ENCODE data around the gene RELL1. TPM values are rescaled to one million over a fixed set of nuclear protein-coding genes. Genes with fewer than 3 reads are reported as not detected.
A peak's percentile ranks its signal among the peaks of the same experiment; 100 is the strongest.

Gene RELL1
- polyA plus RNA-seq, 1 donor from 2014 or later: 0.86 TPM

DNA sequence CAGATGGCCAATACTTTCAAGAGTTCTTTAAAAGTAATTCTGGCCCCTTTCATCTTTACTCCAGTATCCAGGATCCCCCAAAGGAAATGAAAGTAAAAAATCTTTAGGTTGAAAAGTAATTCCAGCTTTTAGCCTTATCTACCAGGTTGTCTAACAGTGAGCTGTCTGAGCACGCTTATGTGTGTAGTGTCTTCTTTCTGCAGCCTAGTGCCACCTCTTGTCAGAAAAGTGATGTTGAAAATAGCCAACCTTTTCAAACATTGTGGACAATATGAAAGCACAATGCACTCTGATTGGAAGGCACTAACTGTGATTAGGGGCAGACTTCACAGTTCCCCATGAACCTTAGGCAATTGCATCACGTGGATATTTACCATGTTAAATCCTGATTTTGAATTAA lies 92.1 kb downstream of the RELL1 start:
- H3K27me3 Mint-ChIP-seq: peaks cover 2% of the 10 kb centered on the region
- H3K9me3 Mint-ChIP-seq: no peaks in the 10 kb centered on the region
- no peak overlapping the region for H3K27ac Mint-ChIP-seq

DNA sequence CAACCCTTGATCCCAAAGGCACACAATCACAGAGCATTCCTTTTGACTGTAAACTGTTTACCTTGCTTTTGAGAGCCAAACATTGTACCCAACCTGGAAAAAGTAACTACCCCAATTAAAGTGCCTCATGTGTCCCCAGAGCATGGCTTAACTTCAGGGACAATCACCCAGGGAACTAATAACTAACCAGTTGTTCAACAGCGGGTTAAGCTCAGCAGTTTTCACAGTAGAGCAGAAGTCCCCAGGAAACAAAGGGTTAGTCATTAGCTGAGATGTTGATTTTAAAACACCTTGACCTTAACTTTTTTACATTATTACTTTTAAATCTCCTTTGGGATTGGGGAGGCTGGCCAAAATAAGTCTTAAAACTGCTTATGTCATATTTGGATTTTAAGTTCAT lies 94.8 kb downstream of the RELL1 start:
- H3K4me1 Mint-ChIP-seq: no peaks in the 10 kb centered on the region
- H3K27ac Mint-ChIP-seq: no peak overlapping the region
- peaks cover 8% of the 10 kb centered on the region for H3K27me3 Mint-ChIP-seq
- H3K4me3 Mint-ChIP-seq: no peak overlapping the region
- H3K9me3 Mint-ChIP-seq: no peaks in the 10 kb centered on the region
- H3K36me3 Mint-ChIP-seq: no peaks in the 10 kb centered on the region

More for the DNA sequence above, 92.1 kb downstream of the RELL1 start:
- H3K36me3 Mint-ChIP-seq: no peaks in the 10 kb centered on the region
- no peak overlapping the region for H3K4me3 Mint-ChIP-seq
- no peaks in the 10 kb centered on the region for H3K4me1 Mint-ChIP-seq

DNA sequence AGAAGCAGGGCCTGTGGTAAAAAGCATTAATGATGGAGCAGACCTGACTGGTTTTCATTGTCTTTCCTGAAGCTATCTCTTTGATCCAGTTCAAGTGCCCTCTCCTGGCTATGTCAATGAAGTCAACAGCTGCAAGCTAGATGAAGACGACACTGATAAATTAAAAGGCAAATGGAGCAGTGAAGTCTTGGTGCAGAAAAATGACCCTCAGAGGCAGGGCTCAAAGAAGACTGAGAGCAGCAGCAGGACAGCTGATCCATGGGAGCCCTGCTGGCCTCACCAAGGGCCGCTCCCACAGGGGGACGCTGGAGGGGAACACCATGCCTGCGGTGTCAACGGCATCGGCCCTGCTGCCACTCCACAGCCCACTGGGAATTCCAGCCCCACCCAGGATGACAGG lies 96.2 kb downstream of the RELL1 start:
- peaks cover 9% of the 10 kb centered on the region for H3K27me3 Mint-ChIP-seq
- no peaks in the 10 kb centered on the region for H3K9me3 Mint-ChIP-seq
- no peak overlapping the region for H3K4me3 Mint-ChIP-seq
- H3K27ac Mint-ChIP-seq: no peak overlapping the region
- no peaks in the 10 kb centered on the region for H3K4me1 Mint-ChIP-seq
- no peaks in the 10 kb centered on the region for H3K36me3 Mint-ChIP-seq

DNA sequence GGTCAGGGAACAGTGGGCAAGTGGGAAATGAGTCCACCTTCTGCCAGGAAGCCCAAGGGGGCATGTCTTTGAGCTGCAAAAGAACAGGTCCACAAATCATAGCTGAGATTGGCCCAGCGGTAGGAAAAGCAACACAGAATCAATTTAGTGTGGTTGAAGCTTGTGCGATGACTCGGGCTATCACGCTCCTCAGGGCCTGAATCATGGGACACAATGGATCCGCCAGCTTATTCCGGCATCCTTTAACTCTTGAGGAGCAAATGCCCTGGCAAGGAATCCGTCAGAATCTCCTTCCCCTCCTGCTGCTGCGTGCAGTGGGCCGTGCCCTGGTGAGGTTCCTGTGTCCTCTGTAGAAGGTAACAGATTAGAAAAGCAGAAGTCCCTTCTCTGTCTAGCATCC lies 98.0 kb downstream of the RELL1 start:
- no peaks in the 10 kb centered on the region for H3K4me1 Mint-ChIP-seq
- H3K36me3 Mint-ChIP-seq: no peaks in the 10 kb centered on the region
- H3K9me3 Mint-ChIP-seq: no peaks in the 10 kb centered on the region
- H3K27ac Mint-ChIP-seq: peak overlapping the region in 1 of 3 donors; percentile 71
- H3K27me3 Mint-ChIP-seq: peaks cover 15% of the 10 kb centered on the region
- H3K4me3 Mint-ChIP-seq: no peak overlapping the region

DNA sequence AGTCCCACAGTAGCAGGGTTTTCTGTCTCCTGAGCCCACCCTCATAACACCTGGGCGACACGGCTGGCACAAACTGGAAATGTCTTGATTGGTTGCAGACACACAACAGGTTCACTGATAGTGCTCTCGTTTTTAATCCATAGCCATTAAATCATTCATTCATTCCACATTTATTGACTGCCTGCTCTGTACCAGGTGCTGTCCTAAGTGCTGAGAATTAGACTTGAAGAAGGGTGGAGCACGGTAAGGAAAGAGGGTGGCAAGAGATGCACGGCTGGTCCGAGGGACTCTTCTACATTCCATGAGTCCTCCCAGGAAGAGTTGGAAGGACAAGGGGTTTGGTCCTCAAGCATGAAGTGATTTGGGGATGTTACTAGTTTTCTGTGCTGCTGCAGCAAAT lies 100.0 kb downstream of the RELL1 start:
- H3K4me3 Mint-ChIP-seq: no peak overlapping the region
- no peaks in the 10 kb centered on the region for H3K36me3 Mint-ChIP-seq
- peaks cover 0 to 2% (median 0%) of the 10 kb centered on the region in 3 donors for H3K9me3 Mint-ChIP-seq
- H3K27ac Mint-ChIP-seq: no peak overlapping the region
- no peaks in the 10 kb centered on the region for H3K4me1 Mint-ChIP-seq
- peaks cover 18% of the 10 kb centered on the region for H3K27me3 Mint-ChIP-seq

DNA sequence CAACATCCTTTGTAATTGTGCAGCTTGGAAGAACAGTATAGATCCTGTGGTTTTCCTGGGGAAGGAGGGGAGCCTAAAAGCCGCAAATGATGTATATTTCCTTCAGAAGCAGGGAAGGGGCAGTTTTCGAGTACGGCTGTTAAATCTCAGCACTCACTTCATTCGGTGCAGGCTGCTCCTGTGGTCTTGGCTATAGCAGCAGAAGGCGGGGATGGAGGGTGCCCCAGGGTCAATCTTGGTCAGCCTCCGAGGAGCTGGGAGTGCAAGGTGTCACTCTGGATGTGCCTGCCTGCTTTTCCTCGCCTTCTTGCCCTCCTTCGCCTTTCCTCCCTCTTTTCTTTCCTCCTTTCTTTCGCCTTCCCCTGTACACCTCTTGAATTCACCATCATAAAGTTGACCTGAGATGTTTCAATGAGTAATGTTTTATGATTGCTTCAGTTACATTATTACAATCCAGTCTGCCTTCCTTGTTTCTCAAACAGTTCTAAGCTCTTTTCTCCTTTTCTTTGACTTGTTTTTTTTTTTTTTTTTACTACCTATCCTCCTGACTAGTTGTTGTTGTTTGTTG lies 101.6 kb downstream of the RELL1 start:
- Mint-ChIP-seq H3K36me3 (peaks cover 4% of the 10 kb centered on the region), H3K9me3 (peaks cover 2 to 9% (median 8%) of the 10 kb centered on the region in 3 donors), H3K27ac (no peak overlapping the region), H3K4me1 (no peaks in the 10 kb centered on the region), H3K4me3 (no peak overlapping the region), H3K27me3 (peaks cover 25% of the 10 kb centered on the region)

DNA sequence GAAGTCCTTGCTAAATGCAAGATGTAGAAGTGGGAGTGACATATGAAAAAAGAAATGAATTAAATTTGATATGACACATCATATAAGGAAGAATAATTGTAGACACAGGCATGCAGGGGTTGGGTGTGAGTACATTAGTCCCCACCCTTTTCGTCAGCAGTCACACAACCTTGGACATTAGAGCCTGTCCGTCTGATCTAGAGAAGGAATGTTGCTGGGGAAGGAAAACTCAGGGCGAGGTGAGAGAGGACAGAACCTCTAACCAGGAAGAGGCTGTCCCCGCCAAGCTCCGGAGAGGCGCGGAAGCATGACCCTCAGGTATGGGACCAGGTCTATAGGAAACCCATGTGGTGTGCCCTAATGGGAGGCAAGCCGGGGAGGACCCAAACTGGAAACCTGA lies 102.1 kb downstream of the RELL1 start:
- Mint-ChIP-seq H3K27ac (peak overlapping the region in 1 of 3 donors; percentile 42), H3K27me3 (peaks cover 25% of the 10 kb centered on the region)

DNA sequence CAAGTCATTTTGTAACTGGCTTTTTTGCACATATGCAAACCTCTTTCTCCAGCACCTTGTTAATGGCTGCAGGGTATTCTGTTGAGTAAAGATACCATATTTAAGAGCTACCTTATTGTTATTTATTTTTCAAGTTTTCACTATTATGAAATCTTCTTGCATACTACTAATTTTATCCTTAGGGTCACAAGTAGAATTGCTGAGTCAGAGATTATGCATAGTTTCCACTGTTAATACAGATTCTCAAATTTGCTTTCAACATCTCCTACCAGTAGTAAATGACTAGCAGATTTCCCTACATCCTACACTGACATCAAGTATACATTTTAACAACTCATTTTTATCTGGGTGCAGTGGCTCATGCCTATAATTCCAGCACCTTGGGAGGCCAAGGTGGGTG lies 112.6 kb downstream of the RELL1 start:
- Mint-ChIP-seq H3K27ac (no peak overlapping the region), H3K27me3 (no peaks in the 10 kb centered on the region), H3K4me3 (no peak overlapping the region), H3K36me3 (peaks cover 3% of the 10 kb centered on the region), H3K9me3 (peaks cover 0 to 5% (median 0%) of the 10 kb centered on the region in 3 donors), H3K4me1 (no peaks in the 10 kb centered on the region)

More for the DNA sequence above, 102.1 kb downstream of the RELL1 start:
- Mint-ChIP-seq H3K4me1 (no peaks in the 10 kb centered on the region), H3K36me3 (peaks cover 4% of the 10 kb centered on the region), H3K9me3 (peaks cover 3 to 13% (median 10%) of the 10 kb centered on the region in 3 donors), H3K4me3 (no peak overlapping the region)

DNA sequence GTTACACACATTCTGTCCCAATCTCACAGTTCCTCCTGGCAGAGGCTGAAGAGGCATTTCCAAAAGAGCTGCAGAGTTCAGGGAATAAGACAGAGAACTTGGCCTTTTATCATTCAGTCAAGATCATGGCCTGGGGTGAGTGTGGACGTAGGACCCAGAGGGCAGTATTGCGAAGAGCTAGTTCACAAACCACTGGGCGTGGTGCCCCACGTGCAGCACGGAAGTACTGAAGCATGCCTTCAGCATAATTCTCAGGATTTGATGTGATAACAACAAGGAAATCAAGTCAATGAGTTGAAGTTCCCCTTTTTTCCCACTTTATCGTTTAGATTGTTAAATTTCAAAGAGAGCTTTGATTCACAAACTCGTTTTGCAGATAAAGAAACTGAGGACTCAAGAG lies 117.7 kb downstream of the RELL1 start:
- H3K27me3 Mint-ChIP-seq: no peaks in the 10 kb centered on the region
- H3K4me3 Mint-ChIP-seq: no peak overlapping the region
- H3K27ac Mint-ChIP-seq: no peak overlapping the region
- H3K36me3 Mint-ChIP-seq: peaks cover 3% of the 10 kb centered on the region
- H3K9me3 Mint-ChIP-seq: peaks cover 0 to under 1% (median 0%) of the 10 kb centered on the region in 3 donors
- H3K4me1 Mint-ChIP-seq: peaks cover 0 to 2% (median 0%) of the 10 kb centered on the region in 3 donors

DNA sequence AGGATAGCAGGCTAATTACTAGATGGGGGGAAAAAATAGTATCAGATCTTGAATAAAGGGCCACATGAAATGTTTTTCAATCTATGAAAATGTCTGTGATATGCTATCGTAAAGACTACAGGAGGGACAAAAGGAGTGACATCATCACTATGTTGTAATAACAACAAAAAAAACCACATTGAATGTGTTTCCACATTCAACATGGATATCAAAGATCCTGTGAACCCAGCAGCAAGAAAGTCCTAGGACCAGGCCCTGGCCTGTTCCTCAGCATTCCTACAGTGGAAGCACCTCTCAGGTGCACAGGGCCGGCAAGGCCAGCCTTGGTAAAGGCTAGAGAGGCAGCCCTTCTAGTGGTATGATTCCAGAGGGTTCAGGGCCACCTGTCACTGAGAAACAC lies 118.3 kb downstream of the RELL1 start:
- no peaks in the 10 kb centered on the region for H3K27me3 Mint-ChIP-seq
- H3K4me3 Mint-ChIP-seq: no peak overlapping the region
- H3K4me1 Mint-ChIP-seq: peaks cover 0 to 2% (median 0%) of the 10 kb centered on the region in 3 donors
- no peak overlapping the region for H3K27ac Mint-ChIP-seq
- peaks cover 0 to 7% (median 0%) of the 10 kb centered on the region in 3 donors for H3K9me3 Mint-ChIP-seq
- H3K36me3 Mint-ChIP-seq: peaks cover 3% of the 10 kb centered on the region

DNA sequence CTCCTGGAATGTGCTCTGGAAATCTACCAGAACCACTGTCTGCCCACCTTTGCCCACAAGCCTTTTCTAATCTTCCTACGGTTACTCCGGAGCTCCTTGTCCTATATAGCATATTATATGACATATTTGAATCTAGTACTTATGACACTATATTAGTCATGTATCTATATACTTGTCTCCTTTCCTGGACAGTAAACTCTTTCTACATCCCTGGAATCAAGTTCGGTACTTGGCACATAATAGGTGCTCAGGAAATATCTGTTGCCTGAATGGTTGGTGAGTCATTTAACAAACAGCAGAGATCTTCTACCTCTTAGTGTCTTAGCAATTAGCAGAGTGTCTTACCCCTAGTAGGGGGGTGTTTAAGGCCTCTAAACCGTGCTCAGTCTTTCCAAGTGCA lies 123.6 kb downstream of the RELL1 start:
- Mint-ChIP-seq H3K4me1 (no peaks in the 10 kb centered on the region), H3K27ac (no peak overlapping the region), H3K4me3 (no peak overlapping the region), H3K36me3 (no peaks in the 10 kb centered on the region), H3K27me3 (no peaks in the 10 kb centered on the region), H3K9me3 (peaks cover 4 to 8% (median 5%) of the 10 kb centered on the region in 3 donors)

DNA sequence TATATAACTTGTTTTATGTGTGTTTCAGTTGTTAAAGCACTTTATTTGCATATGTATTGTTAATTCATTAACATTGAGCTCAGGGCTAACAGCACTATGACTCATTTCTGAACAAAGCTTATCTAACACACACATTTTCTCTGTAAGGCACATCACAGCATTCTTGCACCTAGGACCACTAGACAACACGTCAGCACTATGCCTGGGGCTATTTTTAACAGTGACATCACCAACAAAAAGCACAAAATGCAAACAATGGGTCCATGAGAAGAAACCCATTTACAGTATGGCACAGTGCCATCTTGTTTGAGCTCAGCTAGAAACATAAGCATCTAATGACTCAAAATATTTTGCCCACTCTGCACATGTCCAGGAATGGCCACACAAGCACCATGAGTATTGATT lies 124.4 kb downstream of the RELL1 start:
- no peaks in the 10 kb centered on the region for H3K4me1 Mint-ChIP-seq
- peaks cover 4 to 8% (median 5%) of the 10 kb centered on the region in 3 donors for H3K9me3 Mint-ChIP-seq
- no peak overlapping the region for H3K4me3 Mint-ChIP-seq
- no peak overlapping the region for H3K27ac Mint-ChIP-seq
- H3K36me3 Mint-ChIP-seq: no peaks in the 10 kb centered on the region
- H3K27me3 Mint-ChIP-seq: no peaks in the 10 kb centered on the region

DNA sequence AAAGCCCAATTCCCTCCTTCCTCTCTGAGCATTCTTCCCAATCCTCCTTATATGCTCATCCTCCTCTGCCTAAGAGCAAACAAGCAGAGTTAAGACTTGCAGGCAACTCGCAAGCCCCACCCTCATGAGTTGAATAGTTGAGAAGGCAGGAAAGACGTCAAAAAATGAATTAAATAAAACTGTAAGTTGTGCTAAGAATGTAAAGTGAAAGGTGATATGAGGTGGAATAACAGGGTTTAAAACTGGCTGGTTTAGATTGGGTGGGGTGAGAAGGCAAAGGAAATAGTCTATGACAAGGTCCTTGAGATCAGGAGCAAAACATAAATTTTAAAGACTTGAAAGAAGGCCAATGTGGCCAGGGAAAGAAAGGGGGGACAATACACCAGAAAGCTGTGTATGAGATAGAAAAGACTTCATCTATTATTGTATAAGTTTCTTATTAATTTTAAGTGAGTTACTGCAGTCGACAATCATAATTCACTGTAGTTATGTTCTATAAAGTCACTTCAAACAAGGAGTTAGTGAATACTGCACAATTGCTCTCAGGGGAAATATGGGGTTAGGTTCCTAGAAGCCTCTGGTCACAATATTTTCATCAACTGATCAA lies 124.9 kb downstream of the RELL1 start:
- H3K27ac Mint-ChIP-seq: no peak overlapping the region
- no peak overlapping the region for H3K4me3 Mint-ChIP-seq
- H3K27me3 Mint-ChIP-seq: no peaks in the 10 kb centered on the region
- H3K36me3 Mint-ChIP-seq: peaks cover 1% of the 10 kb centered on the region
- H3K4me1 Mint-ChIP-seq: no peaks in the 10 kb centered on the region
- H3K9me3 Mint-ChIP-seq: peaks cover 4 to 8% (median 5%) of the 10 kb centered on the region in 3 donors
